Subcutaneous adipose tissue (tissue), 4 donors: ENCODE results near the gene SPTBN2. TPM values are rescaled to one million over a fixed set of nuclear protein-coding genes. Genes with fewer than 3 reads are reported as not detected.

Experiments
- CTCF ChIP-seq: fragments of 450-650 bp; IDR thresholded peaks from one replicate; pipeline ENCODE4 v1.5.1; 2016; ENCODE audit warnings: low read depth, mild to moderate bottlenecking, control low read depth, antibody characterized with exemption, moderate library complexity
- total RNA-seq, 4 donors: library from RNA; depleted of rRNA; stranded (reverse); fragments of >200 nt; gene quantifications; one replicate each; pipeline ENCODE4 v1.1.0, GENCODE V29; 2016

The SPTBN2 gene
- total RNA-seq, 4 donors from 2014 or later, result 1.9 to 15.3 (median 5.2) TPM

- no peak for TF ChIP-seq CTCF
Observed at GRCh38 chr11:66692446-66692845, 36.6 kb downstream of the SPTBN2 start.

GRCh38 chr11:66691311-66691980 lies 37.6 kb downstream of the SPTBN2 start:
- TF ChIP-seq CTCF, result no peak

- no peak for TF ChIP-seq CTCF
Observed at GRCh38 chr11:66689661-66690590, 39.1 kb downstream of the SPTBN2 start.

- TF ChIP-seq CTCF, result no peak
Observed at GRCh38 chr11:66688561-66689534, 40.2 kb downstream of the SPTBN2 start.

- TF ChIP-seq CTCF, result no peak
Observed at GRCh38 chr11:66687831-66688281, 41.2 kb downstream of the SPTBN2 start.

GRCh38 chr11:66686801-66687750 lies 41.9 kb downstream of the SPTBN2 start:
- TF ChIP-seq CTCF, result no peak
